Body of pancreas (tissue), 4 donors: ENCODE data around the gene SLCO3A1. TPM values are rescaled to one million over a fixed set of nuclear protein-coding genes. Genes with fewer than 3 reads are reported as not detected.

ENCODE experiments used
- ATAC-seq: fragments of 150-250 bp; one replicate; pipeline ENCODE4 v1.9.1; 2016
- DNase-seq, 4 donors: peaks; one replicate each; pipeline ENCODE4 v3.0.0-alpha.2; 2019
- H3K27ac ChIP-seq, 4 donors: fragments of 200-600 bp; sonication (generic); 1 replicate in 3 of 4; 2 replicates in 1 of 4; pipeline versions ENCODE4 v1.5.1 to v1.6.1; 2016 to 2019; ENCODE audit warnings: mild to moderate bottlenecking in 1 of 4, mixed read lengths in 1 of 4, moderate library complexity in 1 of 4
- H3K27me3 ChIP-seq, 2 donors: fragments of 200-600 bp; sonication (generic); one replicate each; pipeline ENCODE4 v1.6.0; 2016; ENCODE audit warnings: mild to moderate bottlenecking in 1 of 2
- H3K36me3 ChIP-seq, 2 donors: fragments of 200-600 bp; sonication (generic); replicated peaks in 1 of 2; 2 replicates each; pipeline ENCODE4 v1.5.1; 2016; ENCODE audit warnings: low read depth in 2 of 2; ENCODE audit not compliant: insufficient read depth in 1 of 2
- H3K4me1 ChIP-seq: fragments of 200-600 bp; sonication (generic); one replicate; pipeline ENCODE4 v1.6.0; 2016
- H3K4me3 ChIP-seq, 2 donors: fragments of 200-600 bp; sonication (generic); 1 replicate in 1 of 2; 2 replicates in 1 of 2; pipeline ENCODE4 v1.5.1; 2016 to 2019
- H3K9me3 ChIP-seq, 3 donors: fragments of 200-600 bp; sonication (generic); 1 replicate in 2 of 3; 2 replicates in 1 of 3; pipeline ENCODE4 v1.5.1; 2016
- POLR2A ChIP-seq, 3 donors: fragments of 450-650 bp; IDR thresholded peaks; one replicate each; pipeline ENCODE4 v1.6.1; 2016; ENCODE audit warnings: antibody characterized with exemption in 3 of 3, mild to moderate bottlenecking in 2 of 3
- WGBS, 2 donors: methylation state at CpG; one replicate each; pipeline ENCODE4 v1.1.5; 2017; 5-methylcytosine and 5-hydroxymethylcytosine counted together
- intact Hi-C: fragments of 100-400 bp; cut with DNase I; formaldehyde crosslinking; loops from one replicate; pipeline ENCODE4 v1.15.1; 2023
- total RNA-seq, 2 donors: library from RNA; depleted of rRNA; stranded (reverse); fragments of >200 nt; gene quantifications; one replicate each; pipeline ENCODE4 v1.1.0, GENCODE V29; 2016
- TF ChIP-seq, protein P1 (sequence below), 7 experiments: fragments of 450-650 bp in 4 of 7; fragments of 200-600 bp in 3 of 7; sonication (generic) in 3 of 7; IDR thresholded peaks; one replicate each; pipeline ENCODE4 v1.5.1; 2016 to 2019; ENCODE audit warnings: antibody characterized with exemption in 7 of 7

SLCO3A1 gene
- total RNA-seq, 2 donors from 2014 or later: 5.7 to 12.9 TPM

DNA sequence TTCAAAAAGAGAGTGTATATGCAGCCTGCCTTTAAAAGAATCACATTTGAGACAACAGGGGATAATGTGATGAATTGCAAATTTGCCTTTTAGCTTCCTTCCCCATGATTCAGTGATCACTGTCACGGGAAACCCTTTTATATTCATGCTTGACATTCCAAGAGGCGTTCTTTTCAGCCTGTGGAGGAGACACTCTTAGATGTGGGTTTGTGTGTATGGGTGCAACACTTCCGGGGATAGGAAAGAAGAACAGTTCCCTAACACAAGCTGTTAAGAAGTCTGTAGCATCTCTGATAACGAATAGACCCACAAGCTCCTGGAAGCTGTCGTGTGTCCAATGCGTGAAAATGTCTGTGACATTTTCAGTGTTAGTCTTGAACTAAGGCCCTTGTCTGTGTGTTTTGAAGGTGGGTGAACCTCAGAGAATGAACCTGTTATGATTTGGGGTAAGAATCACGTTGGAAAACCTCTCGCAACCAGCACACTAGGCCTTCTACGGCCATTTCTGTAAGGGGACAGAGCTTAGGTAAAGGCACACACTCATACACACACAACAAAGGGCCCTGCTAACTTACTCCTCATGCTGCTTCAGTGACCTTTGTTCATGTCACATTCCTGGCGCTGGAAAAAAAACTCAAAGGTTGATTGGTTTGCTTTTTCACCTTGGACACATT is 311.0 kb downstream of the SLCO3A1 start:
- DNase-seq (peak in 1 of 4 donors; percentile 31), ATAC-seq (peak; percentile 38)
- Histone ChIP-seq H3K9me3 (no peaks in the 10 kb centered on the region), H3K27me3 (no peaks in the 10 kb centered on the region), H3K4me3 (no peak overlapping the region), H3K36me3 (no peaks in the 10 kb centered on the region), H3K4me1 (peaks cover 10% of the 10 kb centered on the region), H3K27ac (peak overlapping the region in 1 of 4 donors; percentile 31)
- intact Hi-C loops: no loop called here
- TF ChIP-seq, protein P1, sequence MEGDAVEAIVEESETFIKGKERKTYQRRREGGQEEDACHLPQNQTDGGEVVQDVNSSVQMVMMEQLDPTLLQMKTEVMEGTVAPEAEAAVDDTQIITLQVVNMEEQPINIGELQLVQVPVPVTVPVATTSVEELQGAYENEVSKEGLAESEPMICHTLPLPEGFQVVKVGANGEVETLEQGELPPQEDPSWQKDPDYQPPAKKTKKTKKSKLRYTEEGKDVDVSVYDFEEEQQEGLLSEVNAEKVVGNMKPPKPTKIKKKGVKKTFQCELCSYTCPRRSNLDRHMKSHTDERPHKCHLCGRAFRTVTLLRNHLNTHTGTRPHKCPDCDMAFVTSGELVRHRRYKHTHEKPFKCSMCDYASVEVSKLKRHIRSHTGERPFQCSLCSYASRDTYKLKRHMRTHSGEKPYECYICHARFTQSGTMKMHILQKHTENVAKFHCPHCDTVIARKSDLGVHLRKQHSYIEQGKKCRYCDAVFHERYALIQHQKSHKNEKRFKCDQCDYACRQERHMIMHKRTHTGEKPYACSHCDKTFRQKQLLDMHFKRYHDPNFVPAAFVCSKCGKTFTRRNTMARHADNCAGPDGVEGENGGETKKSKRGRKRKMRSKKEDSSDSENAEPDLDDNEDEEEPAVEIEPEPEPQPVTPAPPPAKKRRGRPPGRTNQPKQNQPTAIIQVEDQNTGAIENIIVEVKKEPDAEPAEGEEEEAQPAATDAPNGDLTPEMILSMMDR (IDR thresholded peaks at IDR 0.05): no peak
- no peak for TF ChIP-seq POLR2A (IDR thresholded peaks at IDR 0.05)
- 54 to 62% methylated on average over 10 of the region's 10 CpGs for WGBS, 2 donors

- H3K4me3 ChIP-seq: no peak overlapping the region
- WGBS, 2 donors: 51 to 72% methylated on average over 4 of the region's 4 CpGs
- H3K27ac ChIP-seq: peak overlapping the region in 1 of 4 donors; percentile 31
- H3K27me3 ChIP-seq: no peaks in the 10 kb centered on the region
- H3K9me3 ChIP-seq: no peaks in the 10 kb centered on the region
- ATAC-seq: no peak
- no peak for TF ChIP-seq POLR2A (IDR thresholded peaks at IDR 0.05)
- no peak for DNase-seq
- intact Hi-C loops: no loop called here
- no peaks in the 10 kb centered on the region for H3K36me3 ChIP-seq
- H3K4me1 ChIP-seq: peaks cover 10% of the 10 kb centered on the region
Measured at GRCh38 chr15:92165001-92165346, 311.5 kb downstream of the SLCO3A1 start.

GRCh38 chr15:92166029-92166428 is 312.5 kb downstream of the SLCO3A1 start:
- intact Hi-C loops: no loop called here
- DNase-seq: no peak

GRCh38 chr15:92166751-92167405 is 313.4 kb downstream of the SLCO3A1 start:
- 89 to 90% methylated on average over 8 of the region's 8 CpGs for WGBS, 2 donors
- H3K9me3 ChIP-seq: no peaks in the 10 kb centered on the region
- ATAC-seq (no peak), DNase-seq (no peak)
- no peaks in the 10 kb centered on the region for H3K36me3 ChIP-seq
- no peak for TF ChIP-seq POLR2A (IDR thresholded peaks at IDR 0.05)
- TF ChIP-seq, protein P1 (IDR thresholded peaks at IDR 0.05): no peak
- H3K4me1 ChIP-seq: peaks cover 10% of the 10 kb centered on the region
- intact Hi-C loops: no loop called here
- no peaks in the 10 kb centered on the region for H3K27me3 ChIP-seq
- no peak overlapping the region for H3K27ac ChIP-seq
- H3K4me3 ChIP-seq: no peak overlapping the region

More at GRCh38 chr15:92166029-92166428, 312.5 kb downstream of the SLCO3A1 start:
- Histone ChIP-seq H3K9me3 (no peaks in the 10 kb centered on the region), H3K4me1 (peaks cover 10% of the 10 kb centered on the region), H3K4me3 (no peak overlapping the region), H3K27me3 (no peaks in the 10 kb centered on the region), H3K27ac (no peak overlapping the region), H3K36me3 (no peaks in the 10 kb centered on the region)
- TF ChIP-seq, protein P1 (IDR thresholded peaks at IDR 0.05): no peak
- no peak for TF ChIP-seq POLR2A (IDR thresholded peaks at IDR 0.05)
- WGBS, 2 donors: 75 to 83% methylated on average over 6 to 7 of the region's 7 CpGs
- no peak for ATAC-seq

GRCh38 chr15:92167451-92167850 is 313.9 kb downstream of the SLCO3A1 start:
- H3K27me3 ChIP-seq: no peaks in the 10 kb centered on the region
- no peaks in the 10 kb centered on the region for H3K36me3 ChIP-seq
- TF ChIP-seq POLR2A (IDR thresholded peaks at IDR 0.05): no peak
- TF ChIP-seq, protein P1 (IDR thresholded peaks at IDR 0.05): no peak
- intact Hi-C loops: no loop called here
- H3K9me3 ChIP-seq: no peaks in the 10 kb centered on the region
- H3K4me1 ChIP-seq: peaks cover 10% of the 10 kb centered on the region
- no peak for ATAC-seq
- no peak for DNase-seq
- no peak overlapping the region for H3K4me3 ChIP-seq
- 84 to 93% methylated on average over 7 of the region's 7 CpGs for WGBS, 2 donors
- H3K27ac ChIP-seq: no peak overlapping the region
